Common myeloid progenitor, CD34-positive (primary cell): ENCODE results near the gene CSRP2.

Experiments used
- CTCF ChIA-PET: fragments of 350-600 bp; sonication (Branson Sonifier 250); formaldehyde crosslinking; loops from one replicate; lab custom pipeline; 2021; ENCODE audit warnings: antibody characterized with exemption; lab: Charles Lee
- POLR2A ChIA-PET: fragments of 350-600 bp; sonication (Branson Sonifier 250); formaldehyde crosslinking; loops from one replicate; lab custom pipeline; 2021; ENCODE audit warnings: antibody characterized with exemption; lab: Charles Lee
- DNase-seq, 3 donors: peaks; one replicate each; pipeline versions ENCODE4 v3.0.0 to v3.0.0-alpha.2; 2013
- H3K27ac ChIP-seq, 2 experiments: 1 replicate in 1 of 2; 2 replicates in 1 of 2; pipeline ENCODE4 v1.7.0; 2013; ENCODE audit warnings: inconsistent platforms in 2 of 2, low read length in 2 of 2, mild to moderate bottlenecking in 2 of 2, low read depth in 1 of 2, moderate library complexity in 1 of 2; ENCODE audit not compliant: severe bottlenecking in 2 of 2, insufficient read depth in 1 of 2, poor library complexity in 1 of 2
- H3K27me3 ChIP-seq, 5 experiments: replicated peaks in 2 of 5; 1 replicate in 3 of 5; 2 replicates in 2 of 5; pipeline versions ENCODE4 v1.6.1 to v1.7.0; 2013; ENCODE audit warnings: low read length in 4 of 5, mild to moderate bottlenecking in 2 of 5, moderate library complexity in 2 of 5, inconsistent platforms in 1 of 5; ENCODE audit not compliant: insufficient read depth in 5 of 5, control insufficient read depth in 4 of 5
- H3K36me3 ChIP-seq, 4 experiments: 1 replicate in 2 of 4; 2 replicates in 2 of 4; pipeline versions ENCODE4 v1.6.1 to v1.7.0; 2013; ENCODE audit warnings: low read length in 3 of 4, control low read depth in 1 of 4, mild to moderate bottlenecking in 1 of 4; ENCODE audit not compliant: control insufficient read depth in 4 of 4, insufficient read depth in 4 of 4
- H3K4me1 ChIP-seq, 4 experiments: 1 replicate in 3 of 4; 2 replicates in 1 of 4; pipeline versions ENCODE4 v1.6.1 to v1.7.1; 2013; ENCODE audit warnings: low read length in 3 of 4, mild to moderate bottlenecking in 3 of 4, control low read depth in 1 of 4, inconsistent platforms in 1 of 4, moderate library complexity in 1 of 4; ENCODE audit not compliant: control insufficient read depth in 4 of 4, insufficient read depth in 4 of 4; ENCODE audit errors: control extremely low read depth in 1 of 4
- H3K4me3 ChIP-seq, 7 experiments: 1 replicate in 4 of 7; 2 replicates in 3 of 7; pipeline versions ENCODE4 v1.5.1 to v1.7.0; 2013; ENCODE audit warnings: mild to moderate bottlenecking in 7 of 7, low read length in 6 of 7, moderate library complexity in 6 of 7, inconsistent platforms in 2 of 7, low read depth in 2 of 7, control low read depth in 1 of 7; ENCODE audit not compliant: insufficient read depth in 4 of 7, control insufficient read depth in 1 of 7; ENCODE audit errors: extremely low read depth in 1 of 7
- H3K9me3 ChIP-seq, 5 experiments: 1 replicate in 4 of 5; 2 replicates in 1 of 5; pipeline versions ENCODE4 v1.6.1 to v1.7.1; 2013; ENCODE audit warnings: low read length in 4 of 5, mild to moderate bottlenecking in 2 of 5, inconsistent platforms in 1 of 5, low read depth in 1 of 5, moderate library complexity in 1 of 5; ENCODE audit not compliant: control insufficient read depth in 4 of 5, insufficient read depth in 2 of 5; ENCODE audit errors: control extremely low read depth in 1 of 5
- WGBS: methylation state at CpG from one replicate; pipeline ENCODE4 v1.1.5; 2013; ENCODE audit not compliant: insufficient coverage; 5-methylcytosine and 5-hydroxymethylcytosine counted together

CSRP2 gene

GRCh38 chr12:76874027-76874426 lies 4.8 kb downstream of the CSRP2 start:
- ChIA-PET POLR2A (no interaction called here), CTCF (no interaction called here)
- H3K27ac ChIP-seq = no peak overlapping the region
- 100% methylated on average over 2 of the region's 3 CpGs for WGBS
- peaks cover 2 to 16% (median 8%) of the 10 kb centered on the region in 4 experiments for H3K4me1 ChIP-seq
- H3K4me3 ChIP-seq = no peak overlapping the region
- DNase-seq = no peak
- peaks cover 0 to 26% (median 18%) of the 10 kb centered on the region in 5 experiments for H3K27me3 ChIP-seq
- H3K36me3 ChIP-seq = no peaks in the 10 kb centered on the region
- H3K9me3 ChIP-seq = no peaks in the 10 kb centered on the region

- no peak overlapping the region for H3K4me3 ChIP-seq
- H3K27ac ChIP-seq = no peak overlapping the region
- WGBS = 95% methylated on average over 4 of the region's 5 CpGs
- ChIA-PET CTCF (interaction anchor here (0.6 to 1.7 kb wide), 3 partner anchors 9 to 246 kb away, joined by 3 to 4 read pairs (median 3); no protein-coding TSS in a partner anchor), POLR2A (no interaction called here)
- no peak for DNase-seq
- peaks cover 0 to 16% (median 13%) of the 10 kb centered on the region in 5 experiments for H3K27me3 ChIP-seq
- H3K4me1 ChIP-seq = peaks cover 0 to 2% (median 0%) of the 10 kb centered on the region in 4 experiments
- no peaks in the 10 kb centered on the region for H3K9me3 ChIP-seq
- H3K36me3 ChIP-seq = no peaks in the 10 kb centered on the region
These were observed 6.4 kb downstream of the CSRP2 start for GRCh38 chr12:76872415-76872814.

GRCh38 chr12:76871742-76872141 lies 7.1 kb downstream of the CSRP2 start:
- 94% methylated on average over 2 of the region's 3 CpGs for WGBS
- no peak overlapping the region for H3K4me3 ChIP-seq
- no peak for DNase-seq
- ChIA-PET POLR2A (no interaction called here), CTCF (interaction anchor here (0.6 to 1.7 kb wide), 4 partner anchors 8 to 246 kb away, joined by 3 to 4 read pairs (median 4); no protein-coding TSS in a partner anchor)
- H3K36me3 ChIP-seq = no peaks in the 10 kb centered on the region
- H3K27ac ChIP-seq = no peak overlapping the region
- no peaks in the 10 kb centered on the region for H3K4me1 ChIP-seq
- H3K27me3 ChIP-seq = peaks cover 0 to 9% (median 6%) of the 10 kb centered on the region in 5 experiments
- no peaks in the 10 kb centered on the region for H3K9me3 ChIP-seq

GRCh38 chr12:76871082-76871481 lies 7.7 kb downstream of the CSRP2 start:
- no peak overlapping the region for H3K27ac ChIP-seq
- peaks cover 0 to 5% (median 2%) of the 10 kb centered on the region in 5 experiments for H3K27me3 ChIP-seq
- peak in 2 of 3 donors; percentile 14 to 36 for DNase-seq
- 90% methylated on average over 2 of the region's 2 CpGs for WGBS
- H3K9me3 ChIP-seq = no peaks in the 10 kb centered on the region
- POLR2A ChIA-PET = no interaction called here
- H3K4me3 ChIP-seq = no peak overlapping the region
- no peaks in the 10 kb centered on the region for H3K4me1 ChIP-seq
- CTCF ChIA-PET = interaction anchor here (1.6 to 1.7 kb wide), 2 partner anchors 12 to 15 kb away, joined by 3 to 4 read pairs; no protein-coding TSS in a partner anchor
- H3K36me3 ChIP-seq = no peaks in the 10 kb centered on the region

GRCh38 chr12:76866726-76867125 lies 12.1 kb downstream of the CSRP2 start:
- POLR2A ChIA-PET = no interaction called here
- peak in 1 of 3 donors; percentile 10 for DNase-seq
- Histone ChIP-seq H3K36me3 (no peaks in the 10 kb centered on the region), H3K4me3 (no peak overlapping the region), H3K27me3 (peaks cover 0 to 6% (median 0%) of the 10 kb centered on the region in 5 experiments), H3K27ac (no peak overlapping the region), H3K4me1 (no peaks in the 10 kb centered on the region), H3K9me3 (no peaks in the 10 kb centered on the region)
- 98% methylated on average over 5 of the region's 8 CpGs for WGBS
- CTCF ChIA-PET = interaction anchor here (0.5 to 1.5 kb wide), 4 partner anchors 14 to 205 kb away, joined by 3 to 4 read pairs (median 3); no protein-coding TSS in a partner anchor

- 93% methylated on average over 7 of the region's 8 CpGs for WGBS
- Histone ChIP-seq H3K27me3 (peaks cover 0 to 6% (median 0%) of the 10 kb centered on the region in 5 experiments), H3K4me3 (no peak overlapping the region), H3K9me3 (no peaks in the 10 kb centered on the region), H3K27ac (no peak overlapping the region), H3K4me1 (no peaks in the 10 kb centered on the region), H3K36me3 (no peaks in the 10 kb centered on the region)
- CTCF ChIA-PET = interaction anchor here (0.5 to 1.5 kb wide), 3 partner anchors 14 to 204 kb away, joined by 3 read pairs; no protein-coding TSS in a partner anchor
- DNase-seq = no peak
- POLR2A ChIA-PET = no interaction called here
These were observed 12.7 kb downstream of the CSRP2 start for GRCh38 chr12:76866151-76866567.

GRCh38 chr12:76864791-76865400 lies 13.9 kb downstream of the CSRP2 start:
- no peak for DNase-seq
- H3K27me3 ChIP-seq = peaks cover 0 to 6% (median 0%) of the 10 kb centered on the region in 5 experiments
- WGBS = no CpG with 5 or more reads among the region's 2 CpGs
- no peaks in the 10 kb centered on the region for H3K9me3 ChIP-seq
- no peak overlapping the region for H3K27ac ChIP-seq
- H3K4me3 ChIP-seq = no peak overlapping the region
- CTCF ChIA-PET = interaction anchor here (1.5 kb wide), 1 partner anchor 20 kb away, joined by 3 read pairs; no protein-coding TSS in a partner anchor
- POLR2A ChIA-PET = no interaction called here
- peaks cover 0 to 7% (median 6%) of the 10 kb centered on the region in 4 experiments for H3K4me1 ChIP-seq
- no peaks in the 10 kb centered on the region for H3K36me3 ChIP-seq
